Ammon's horn (tissue), 1 donor: Measurements from ENCODE around the gene CDH4.

Source experiments
- DNase-seq: peaks from one replicate; pipeline ENCODE4 v3.0.0-alpha.2; 2016; ENCODE audit warnings: low spot score

Gene CDH4

GRCh38 chr20:61328911-61329558, 77.0 kb downstream of the CDH4 start:
- DNase-seq: peak; percentile 66

- no peak for DNase-seq
These were observed 78.4 kb downstream of the CDH4 start for GRCh38 chr20:61330441-61330840.

DNA sequence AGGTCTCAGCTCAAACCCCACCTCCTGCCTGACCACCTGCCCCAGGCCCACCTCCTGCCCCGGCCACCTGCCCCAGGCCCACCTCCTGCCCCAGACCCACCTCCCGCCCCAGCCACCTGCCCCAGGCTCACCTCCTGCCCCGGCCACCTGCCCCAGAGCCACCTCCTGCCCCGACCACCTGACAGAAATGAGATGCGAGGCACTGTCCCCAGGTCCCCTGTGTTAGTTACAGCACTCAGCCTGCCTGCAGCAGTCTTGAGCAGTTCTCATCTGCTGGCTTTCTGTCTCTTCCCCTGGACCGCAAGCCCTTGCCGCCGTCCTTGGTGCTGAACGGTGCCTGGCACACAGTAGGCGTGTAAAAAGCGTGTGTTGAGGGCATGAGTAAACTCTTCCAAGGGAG, 79.5 kb downstream of the CDH4 start:
- no peak for DNase-seq

GRCh38 chr20:61332016-61332975, 80.2 kb downstream of the CDH4 start:
- no peak for DNase-seq

DNA sequence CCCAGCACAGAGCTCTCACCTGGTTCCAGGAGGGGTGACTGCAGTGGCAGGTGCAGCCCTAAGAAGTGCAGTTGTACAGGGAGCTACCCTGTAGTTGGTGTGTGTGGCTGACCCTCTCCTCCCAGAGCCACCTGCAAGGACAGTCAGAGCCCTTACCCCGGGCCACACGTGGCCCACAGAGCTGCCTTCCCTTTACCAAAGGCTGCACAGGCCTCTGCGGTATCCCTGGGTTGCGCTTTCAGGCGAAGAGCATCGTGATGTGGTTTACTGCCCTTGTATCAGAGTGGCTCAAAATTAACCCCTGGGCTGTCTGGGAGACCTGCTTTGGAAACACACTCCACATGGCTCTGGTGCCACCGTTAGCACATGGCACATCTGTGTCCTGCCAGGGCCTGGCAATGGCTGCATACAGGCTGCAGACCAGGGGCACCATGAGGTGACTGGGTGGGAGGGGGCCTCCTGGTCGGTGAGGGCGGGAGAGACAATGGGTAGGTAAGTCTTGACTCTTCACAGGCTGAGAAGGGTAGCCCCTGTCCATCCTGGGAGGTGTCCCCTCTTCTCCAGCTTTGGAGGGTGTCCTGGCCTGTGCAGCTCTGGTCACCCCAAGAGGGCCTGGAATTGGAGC, 81.5 kb downstream of the CDH4 start:
- no peak for DNase-seq

GRCh38 chr20:61340157-61340556, 88.1 kb downstream of the CDH4 start:
- DNase-seq: no peak

- no peak for DNase-seq
These were observed 89.5 kb downstream of the CDH4 start for GRCh38 chr20:61341605-61342004.

GRCh38 chr20:61343934-61344333, 91.9 kb downstream of the CDH4 start:
- no peak for DNase-seq

DNA sequence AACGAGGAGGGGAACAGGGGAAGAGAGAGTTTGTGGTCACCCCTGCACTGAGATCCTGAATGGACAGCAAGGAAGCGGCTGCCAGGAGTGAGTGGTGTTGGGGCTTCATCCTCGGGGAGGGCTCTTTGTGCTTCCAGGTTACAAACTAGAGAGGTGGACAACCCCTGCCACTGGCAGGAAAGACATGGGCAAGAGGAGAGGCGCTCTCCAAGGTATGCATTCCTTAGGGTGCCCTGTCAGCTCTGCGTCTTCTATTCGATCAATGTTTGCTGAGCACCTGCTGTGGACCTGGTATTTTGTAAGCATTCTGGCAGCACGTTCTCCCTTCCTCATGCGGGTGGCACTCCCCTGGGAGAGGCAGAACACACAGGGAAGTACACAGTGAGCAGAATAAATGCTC, 93.6 kb downstream of the CDH4 start:
- DNase-seq: no peak

DNA sequence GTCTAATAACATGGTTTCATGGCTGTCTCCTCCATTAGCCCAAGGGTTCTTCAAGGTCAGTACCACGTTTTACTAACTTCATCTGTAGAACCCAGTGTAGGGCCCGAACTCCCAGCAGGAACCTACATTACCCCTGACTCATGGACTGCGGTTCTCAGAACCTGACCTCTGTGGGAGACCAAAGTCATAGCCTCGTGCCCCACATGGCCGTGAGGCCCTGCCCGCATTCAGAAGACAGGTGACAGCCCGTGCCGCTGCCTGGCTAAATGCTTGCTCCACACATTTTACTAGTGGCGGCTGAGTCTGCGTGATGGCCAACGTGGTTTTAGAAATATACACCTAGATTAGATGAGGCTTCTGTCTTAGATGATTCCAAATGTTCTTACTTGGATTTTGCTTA, 94.9 kb downstream of the CDH4 start:
- no peak for DNase-seq

DNA sequence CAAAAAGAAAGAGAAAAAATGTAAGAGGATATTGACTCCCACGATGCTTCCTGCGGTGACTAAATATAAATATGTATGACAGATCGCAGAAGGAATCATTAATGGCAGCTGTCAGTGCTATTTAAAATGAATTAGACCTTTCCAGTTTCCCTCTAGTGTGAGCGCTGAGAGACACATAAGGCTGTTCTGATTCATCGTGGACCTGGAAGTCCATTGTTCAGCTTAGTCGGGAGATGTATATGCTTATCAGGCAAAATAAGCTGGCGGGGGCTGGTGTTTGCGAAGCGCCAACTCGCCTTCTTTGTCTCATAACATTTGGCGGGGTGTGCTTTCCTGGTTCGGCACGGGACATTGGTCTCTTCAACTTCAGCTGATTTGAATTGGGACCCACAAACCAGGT, 95.4 kb downstream of the CDH4 start:
- DNase-seq: no peak

DNA sequence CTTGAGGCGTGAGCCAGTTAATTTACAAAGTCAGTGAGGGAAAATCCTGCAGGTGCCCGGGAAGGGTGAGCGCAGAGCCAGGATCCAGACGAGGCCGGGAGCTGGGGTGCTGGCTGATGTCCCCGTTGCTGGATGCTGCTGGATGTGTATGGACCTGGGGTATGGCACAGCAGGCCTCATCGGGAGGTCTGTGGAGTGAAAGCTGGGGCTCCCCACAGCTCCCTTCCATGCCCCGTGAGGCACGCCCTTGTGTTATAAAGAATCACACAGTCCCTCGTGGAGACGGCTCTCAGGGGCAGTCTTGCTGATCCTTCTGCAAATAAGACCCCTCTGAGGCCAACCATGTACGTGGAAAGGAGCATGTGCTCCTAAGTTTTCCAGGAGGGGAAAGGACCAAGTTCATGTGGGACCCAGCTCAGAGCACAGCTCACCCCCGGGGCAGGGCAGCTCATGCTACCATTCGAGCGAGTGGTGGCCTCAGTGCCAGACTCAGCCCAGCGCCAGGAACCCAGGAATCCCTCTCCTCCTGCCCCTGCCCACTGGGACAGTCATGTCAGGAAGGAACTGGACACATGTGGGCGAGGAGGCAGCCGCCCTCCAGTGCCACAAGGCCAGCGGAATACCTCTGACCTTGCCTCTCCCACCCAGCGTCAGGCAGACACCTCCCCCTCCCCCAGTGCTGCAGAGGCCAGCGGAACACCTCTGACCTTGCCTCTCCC, 97.5 kb downstream of the CDH4 start:
- DNase-seq: no peak

- DNase-seq: no peak
These were observed 98.6 kb downstream of the CDH4 start for GRCh38 chr20:61350500-61351250.

GRCh38 chr20:61352346-61353260, 100.5 kb downstream of the CDH4 start:
- no peak for DNase-seq

- no peak for DNase-seq
These were observed 101.4 kb downstream of the CDH4 start for GRCh38 chr20:61353261-61354000.

DNA sequence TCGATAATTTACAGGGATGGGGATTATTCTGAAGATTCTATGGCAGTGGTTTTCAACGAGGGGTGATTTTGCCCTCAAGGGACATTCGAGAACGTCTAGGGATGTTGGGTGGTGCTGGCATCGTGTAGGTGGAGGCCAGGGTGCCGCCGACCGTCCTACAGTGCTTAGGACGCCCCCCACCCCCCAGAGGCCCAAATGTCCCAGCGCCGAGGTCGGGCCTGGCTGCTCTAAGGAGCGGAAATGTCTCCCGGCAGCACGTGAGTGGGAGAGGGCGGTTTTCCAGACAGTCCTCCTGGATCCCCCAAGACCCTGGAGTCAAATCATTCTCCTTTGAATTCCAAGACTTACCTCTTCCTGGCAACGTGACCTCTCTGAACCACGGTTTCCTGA, 101.9 kb downstream of the CDH4 start:
- DNase-seq: no peak

DNA sequence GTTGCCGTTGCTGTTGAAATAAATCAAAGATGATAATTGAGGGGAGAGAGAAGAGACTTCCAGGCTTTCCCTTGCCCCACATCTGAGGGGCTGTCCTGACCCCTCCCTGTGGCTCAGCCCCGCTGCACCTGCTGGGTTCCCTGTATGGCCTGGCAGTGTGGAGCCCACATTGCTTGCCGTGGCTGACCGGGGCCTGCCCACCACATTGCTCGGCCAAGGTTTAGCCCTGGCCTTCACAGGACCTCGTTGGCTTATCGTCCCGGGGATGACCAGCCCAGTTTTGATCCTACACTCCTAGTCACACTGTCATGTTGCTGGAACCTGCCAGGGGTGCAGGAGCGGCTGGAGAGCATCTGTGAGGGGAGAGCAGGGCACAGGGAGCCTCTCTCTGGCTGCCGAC, 102.4 kb downstream of the CDH4 start:
- no peak for DNase-seq

DNA sequence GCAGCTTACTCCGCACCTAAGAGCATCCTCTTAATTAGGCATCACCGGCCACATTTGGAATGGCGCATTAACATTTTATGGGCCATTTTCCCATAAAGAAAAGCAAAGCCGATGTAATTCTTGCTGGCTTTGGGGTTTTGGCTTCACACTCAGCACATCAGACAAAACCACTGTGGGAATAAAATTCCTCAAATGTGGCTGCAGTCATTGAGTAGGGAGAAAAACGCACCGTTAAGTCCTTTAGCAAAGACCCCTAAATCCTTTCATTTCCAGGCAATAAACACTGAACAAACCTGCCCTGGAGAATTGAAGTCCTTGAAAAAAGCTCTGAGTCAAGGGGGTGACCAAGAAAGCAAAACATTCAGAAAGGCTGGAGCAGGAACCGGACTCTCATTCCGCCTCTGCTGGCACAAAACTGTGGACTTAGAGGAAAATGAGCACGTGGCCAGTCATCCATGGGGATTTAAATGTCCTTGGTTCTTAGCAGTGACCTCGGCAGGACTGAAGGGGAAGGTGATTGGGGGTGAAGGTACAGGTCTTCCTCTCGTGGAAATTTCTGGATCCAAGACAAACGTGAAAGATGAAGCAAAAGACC, 102.9 kb downstream of the CDH4 start:
- no peak for DNase-seq

- no peak for DNase-seq
These were observed 103.5 kb downstream of the CDH4 start for GRCh38 chr20:61355585-61355984.
